Measurements from ENCODE around the gene TRPM3. TPM values are rescaled to one million over a fixed set of nuclear protein-coding genes. Genes with fewer than 3 reads are reported as not detected.

Gene TRPM3
- total RNA-seq, 1 experiment from 2014 or later = not detected

- POLR2A ChIA-PET = no interaction called here
- no peaks in the 10 kb centered on the region for H3K36me3 ChIP-seq (ENCODE audit: control insufficient read depth, insufficient read depth, low read length)
- in situ Hi-C loops (cut with HindIII; ENCODE audit: low pct_unique_long_range_greater_than_20kb, low sequenced_read_pairs) = no loop called here
- DNase-seq (ENCODE audit: low read depth, low spot score) (no peak), ATAC-seq (no peak)
- BruUV-seq (replicated peaks) = no TSS peak
- no peak overlapping the region for H3K27ac ChIP-seq (ENCODE audit: low read length)
- no peaks in the 10 kb centered on the region for H3K27me3 ChIP-seq (ENCODE audit: control insufficient read depth, insufficient read depth, low read length)
- H3K4me1 ChIP-seq (ENCODE audit: control insufficient read depth, insufficient read depth, low read length) = no peaks in the 10 kb centered on the region
- TF ChIP-seq TCF7L2 (IDR thresholded peaks at IDR 0.05; ENCODE audit: low read depth, low read length) = no peak
- TF ChIP-seq POLR2AphosphoS5 (IDR thresholded peaks at IDR 0.05; ENCODE audit: low read depth, low read length) = no peak
- no peak for TF ChIP-seq SIN3A (IDR thresholded peaks at IDR 0.05; ENCODE audit: borderline replicate concordance, insufficient read depth, low read depth, low read length)
- TF ChIP-seq, protein P1, sequence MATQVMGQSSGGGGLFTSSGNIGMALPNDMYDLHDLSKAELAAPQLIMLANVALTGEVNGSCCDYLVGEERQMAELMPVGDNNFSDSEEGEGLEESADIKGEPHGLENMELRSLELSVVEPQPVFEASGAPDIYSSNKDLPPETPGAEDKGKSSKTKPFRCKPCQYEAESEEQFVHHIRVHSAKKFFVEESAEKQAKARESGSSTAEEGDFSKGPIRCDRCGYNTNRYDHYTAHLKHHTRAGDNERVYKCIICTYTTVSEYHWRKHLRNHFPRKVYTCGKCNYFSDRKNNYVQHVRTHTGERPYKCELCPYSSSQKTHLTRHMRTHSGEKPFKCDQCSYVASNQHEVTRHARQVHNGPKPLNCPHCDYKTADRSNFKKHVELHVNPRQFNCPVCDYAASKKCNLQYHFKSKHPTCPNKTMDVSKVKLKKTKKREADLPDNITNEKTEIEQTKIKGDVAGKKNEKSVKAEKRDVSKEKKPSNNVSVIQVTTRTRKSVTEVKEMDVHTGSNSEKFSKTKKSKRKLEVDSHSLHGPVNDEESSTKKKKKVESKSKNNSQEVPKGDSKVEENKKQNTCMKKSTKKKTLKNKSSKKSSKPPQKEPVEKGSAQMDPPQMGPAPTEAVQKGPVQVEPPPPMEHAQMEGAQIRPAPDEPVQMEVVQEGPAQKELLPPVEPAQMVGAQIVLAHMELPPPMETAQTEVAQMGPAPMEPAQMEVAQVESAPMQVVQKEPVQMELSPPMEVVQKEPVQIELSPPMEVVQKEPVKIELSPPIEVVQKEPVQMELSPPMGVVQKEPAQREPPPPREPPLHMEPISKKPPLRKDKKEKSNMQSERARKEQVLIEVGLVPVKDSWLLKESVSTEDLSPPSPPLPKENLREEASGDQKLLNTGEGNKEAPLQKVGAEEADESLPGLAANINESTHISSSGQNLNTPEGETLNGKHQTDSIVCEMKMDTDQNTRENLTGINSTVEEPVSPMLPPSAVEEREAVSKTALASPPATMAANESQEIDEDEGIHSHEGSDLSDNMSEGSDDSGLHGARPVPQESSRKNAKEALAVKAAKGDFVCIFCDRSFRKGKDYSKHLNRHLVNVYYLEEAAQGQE (IDR thresholded peaks at IDR 0.05; ENCODE audit: insufficient read depth in 1 of 2, low read depth in 2 of 2, low read length in 1 of 2) = no peak
- TF ChIP-seq, protein P2, sequence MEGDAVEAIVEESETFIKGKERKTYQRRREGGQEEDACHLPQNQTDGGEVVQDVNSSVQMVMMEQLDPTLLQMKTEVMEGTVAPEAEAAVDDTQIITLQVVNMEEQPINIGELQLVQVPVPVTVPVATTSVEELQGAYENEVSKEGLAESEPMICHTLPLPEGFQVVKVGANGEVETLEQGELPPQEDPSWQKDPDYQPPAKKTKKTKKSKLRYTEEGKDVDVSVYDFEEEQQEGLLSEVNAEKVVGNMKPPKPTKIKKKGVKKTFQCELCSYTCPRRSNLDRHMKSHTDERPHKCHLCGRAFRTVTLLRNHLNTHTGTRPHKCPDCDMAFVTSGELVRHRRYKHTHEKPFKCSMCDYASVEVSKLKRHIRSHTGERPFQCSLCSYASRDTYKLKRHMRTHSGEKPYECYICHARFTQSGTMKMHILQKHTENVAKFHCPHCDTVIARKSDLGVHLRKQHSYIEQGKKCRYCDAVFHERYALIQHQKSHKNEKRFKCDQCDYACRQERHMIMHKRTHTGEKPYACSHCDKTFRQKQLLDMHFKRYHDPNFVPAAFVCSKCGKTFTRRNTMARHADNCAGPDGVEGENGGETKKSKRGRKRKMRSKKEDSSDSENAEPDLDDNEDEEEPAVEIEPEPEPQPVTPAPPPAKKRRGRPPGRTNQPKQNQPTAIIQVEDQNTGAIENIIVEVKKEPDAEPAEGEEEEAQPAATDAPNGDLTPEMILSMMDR (IDR thresholded peaks at IDR 0.05) = no peak
- H3K4me3 ChIP-seq (ENCODE audit: low read depth in 2 of 2, low read length in 2 of 2) = no peak overlapping the region
- intact Hi-C loops (cut with micrococcal nuclease; ENCODE audit: unreplicated experiment) = no loop called here
- CTCF ChIA-PET = no interaction called here
- H3K9me3 ChIP-seq (ENCODE audit: control insufficient read depth, insufficient read depth, low read depth, low read length) = no peaks in the 10 kb centered on the region
Measured at GRCh38 chr9:70530716-70531115, 590.7 kb downstream of the TRPM3 start.

DNA sequence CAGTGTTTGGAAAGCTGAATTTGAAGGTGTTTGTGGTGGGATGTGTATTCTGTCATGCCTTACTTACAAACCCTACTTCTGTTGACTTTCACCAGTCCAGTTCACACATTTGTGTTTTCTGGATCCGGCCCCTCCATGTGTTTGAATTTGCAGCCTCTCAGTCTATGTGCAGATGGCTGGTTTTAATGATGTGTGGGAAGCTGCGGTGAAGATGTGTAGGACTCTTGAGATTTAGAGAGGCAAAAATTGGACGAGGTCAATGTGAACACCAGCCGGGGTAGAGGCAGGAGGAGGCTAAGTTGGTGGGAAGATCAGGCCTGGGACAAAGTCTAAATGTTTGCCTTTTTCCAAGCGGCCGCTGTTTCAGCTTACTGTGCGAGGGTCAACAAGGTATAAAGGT, 591.6 kb downstream of the TRPM3 start:
- CTCF ChIA-PET = no interaction called here

More for the DNA sequence above, 591.6 kb downstream of the TRPM3 start:
- no TSS peak for BruUV-seq (replicated peaks)
- TF ChIP-seq, protein P2 (IDR thresholded peaks at IDR 0.05) = no peak
- TF ChIP-seq POLR2AphosphoS5 (IDR thresholded peaks at IDR 0.05; ENCODE audit: low read depth, low read length) = no peak
- TF ChIP-seq TCF7L2 (IDR thresholded peaks at IDR 0.05; ENCODE audit: low read depth, low read length) = no peak
- no peak for TF ChIP-seq SIN3A (IDR thresholded peaks at IDR 0.05; ENCODE audit: borderline replicate concordance, insufficient read depth, low read depth, low read length)
- TF ChIP-seq, protein P1 (IDR thresholded peaks at IDR 0.05; ENCODE audit: insufficient read depth in 1 of 2, low read depth in 2 of 2, low read length in 1 of 2) = no peak
- H3K36me3 ChIP-seq (ENCODE audit: control insufficient read depth, insufficient read depth, low read length) = no peaks in the 10 kb centered on the region
- no peaks in the 10 kb centered on the region for H3K27me3 ChIP-seq (ENCODE audit: control insufficient read depth, insufficient read depth, low read length)
- no peak for DNase-seq (ENCODE audit: low read depth, low spot score)
- H3K4me3 ChIP-seq (ENCODE audit: low read depth in 2 of 2, low read length in 2 of 2) = no peak overlapping the region
- H3K27ac ChIP-seq (ENCODE audit: low read length) = no peak overlapping the region
- H3K9me3 ChIP-seq (ENCODE audit: control insufficient read depth, insufficient read depth, low read depth, low read length) = no peaks in the 10 kb centered on the region
- ATAC-seq = no peak
- no peaks in the 10 kb centered on the region for H3K4me1 ChIP-seq (ENCODE audit: control insufficient read depth, insufficient read depth, low read length)
- intact Hi-C loops (cut with micrococcal nuclease; ENCODE audit: unreplicated experiment) (no loop called here), in situ Hi-C loops (cut with HindIII; ENCODE audit: low pct_unique_long_range_greater_than_20kb, low sequenced_read_pairs) (no loop called here)
- POLR2A ChIA-PET = no interaction called here

Measured in Panc1 (cell line).